OCI-LY7 (cell line): ENCODE results near the gene SP6. TPM values are rescaled to one million over a fixed set of nuclear protein-coding genes. Genes with fewer than 3 reads are reported as not detected.

ENCODE experiments used
- BruUV-seq: library from RNA; stranded (reverse); fragments of 400-500 nt; replicated peaks from 2 replicates; lab custom pipeline; 2021; lab: Mats Ljungman, UMichigan
- CTCF ChIA-PET: fragments of 300-600 bp; sonication (Branson Sonifier 250); formaldehyde crosslinking; loops from one replicate; lab custom pipeline; 2022; ENCODE audit warnings: antibody characterized with exemption; ENCODE audit not compliant: unreplicated experiment; lab: Charles Lee
- POLR2A ChIA-PET: fragments of 300-600 bp; sonication (Branson Sonifier 250); formaldehyde crosslinking; loops from one replicate; lab custom pipeline; 2022; ENCODE audit warnings: antibody characterized with exemption; lab: Charles Lee
- DNase-seq: peaks from one replicate; pipeline ENCODE4 v3.0.0-alpha.2; 2015; ENCODE audit warnings: low spot score
- H2AFZ ChIP-seq: fragments of 200-600 bp; sonication (generic), shearing (Covaris generic); 2 replicates; pipeline ENCODE4 v1.6.1; 2014; ENCODE audit warnings: mild to moderate bottlenecking, antibody characterized with exemption, low read length, moderate library complexity
- H3K27ac ChIP-seq: fragments of 200-600 bp; sonication (generic); 2 replicates; pipeline ENCODE4 v1.5.1; 2014; ENCODE audit warnings: mixed run types, low read depth, mild to moderate bottlenecking, moderate library complexity, low read length, inconsistent platforms; ENCODE audit not compliant: poor library complexity, severe bottlenecking
- H3K36me3 ChIP-seq: fragments of 200-600 bp; sonication (generic); 2 replicates; pipeline ENCODE4 v1.6.1; 2014; ENCODE audit warnings: mild to moderate bottlenecking, antibody characterized with exemption, low read length, moderate library complexity, mixed read lengths; ENCODE audit not compliant: insufficient read depth
- H3K4me1 ChIP-seq: fragments of 200-600 bp; sonication (generic); 2 replicates; pipeline ENCODE4 v1.5.1; 2014; ENCODE audit warnings: mild to moderate bottlenecking, low read length; ENCODE audit not compliant: insufficient read depth, poor library complexity, severe bottlenecking
- H3K4me2 ChIP-seq: fragments of 200-600 bp; sonication (generic); 2 replicates; pipeline ENCODE4 v1.6.1; 2014; ENCODE audit warnings: mild to moderate bottlenecking, low read length
- H3K4me3 ChIP-seq: fragments of 200-600 bp; sonication (generic); 2 replicates; pipeline ENCODE4 v1.5.1; 2014; ENCODE audit warnings: mild to moderate bottlenecking, low read depth, low read length; ENCODE audit not compliant: poor library complexity, severe bottlenecking
- H3K79me2 ChIP-seq: fragments of 200-600 bp; sonication (generic); 2 replicates; pipeline ENCODE4 v1.6.1; 2016; ENCODE audit warnings: low read depth, mild to moderate bottlenecking, low read length, moderate library complexity, mixed read lengths; ENCODE audit not compliant: insufficient read depth
- H3K9me2 ChIP-seq: fragments of 200-600 bp; sonication (generic); 2 replicates; pipeline ENCODE4 v1.6.1; 2016; ENCODE audit warnings: mild to moderate bottlenecking, low read length, mixed read lengths; ENCODE audit not compliant: insufficient read depth
- H3K9me3 ChIP-seq: fragments of 200-600 bp; sonication (generic); 2 replicates; pipeline ENCODE4 v1.6.1; 2014; ENCODE audit warnings: mild to moderate bottlenecking, mixed run types, low read length, mixed read lengths
- H4K20me1 ChIP-seq: fragments of 200-600 bp; sonication (generic); 2 replicates; pipeline ENCODE4 v1.6.1; 2014; ENCODE audit warnings: mild to moderate bottlenecking, antibody characterized with exemption, low read length, moderate library complexity, mixed read lengths; ENCODE audit not compliant: insufficient read depth
- CTCF ChIP-seq: fragments of 200-600 bp; sonication (generic); conservative IDR thresholded peaks from 2 replicates; pipeline ENCODE4 v1.5.1; 2014; ENCODE audit warnings: mild to moderate bottlenecking, antibody characterized with exemption, low read length, moderate library complexity, mixed read lengths
- EZH2phosphoT487 ChIP-seq: fragments of 200-600 bp; sonication (generic); IDR thresholded peaks from 2 replicates; pipeline ENCODE4 v1.6.1; 2018; ENCODE audit warnings: low read depth, borderline replicate concordance, mild to moderate bottlenecking, mixed run types, antibody characterized with exemption, low read length, moderate library complexity, mixed read lengths
- intact Hi-C: fragments of 100-400 bp; cut with micrococcal nuclease; formaldehyde crosslinking; loops from one replicate; pipeline ENCODE4 v1.10.0; 2022; ENCODE audit not compliant: unreplicated experiment
- total RNA-seq, 2 experiments: library from RNA; depleted of rRNA in 1 of 2; stranded (reverse); fragments of >200 nt in 1 of 2; shearing (Covaris generic) in 1 of 2; gene quantifications; 2 replicates each; pipeline ENCODE4 v1.2.3, GENCODE V29; 2014 to 2022

Gene SP6
- total RNA-seq, 2 experiments from 2014 or later, result 0.08 to 0.22 TPM

GRCh38 chr17:47878203-47879027 is 27.5 kb upstream of the SP6 start:
- no peak overlapping the region for H3K4me3 ChIP-seq
- no peak overlapping the region for H3K4me2 ChIP-seq
- H2AFZ ChIP-seq, result no peak overlapping the region
- no peaks in the 10 kb centered on the region for H3K36me3 ChIP-seq
- no peaks in the 10 kb centered on the region for H4K20me1 ChIP-seq
- no peaks in the 10 kb centered on the region for H3K9me2 ChIP-seq
- ChIA-PET POLR2A (interaction anchor here (0.6 kb wide), 1 partner anchor 14 kb away, joined by 3 read pairs; no protein-coding TSS in a partner anchor), CTCF (no interaction called here)
- H3K27ac ChIP-seq, result no peak overlapping the region
- no peaks in the 10 kb centered on the region for H3K9me3 ChIP-seq
- DNase-seq, result no peak
- no peak for TF ChIP-seq CTCF
- TF ChIP-seq EZH2phosphoT487, result no peak
- BruUV-seq, result no TSS peak
- H3K79me2 ChIP-seq, result no peaks in the 10 kb centered on the region
- H3K4me1 ChIP-seq, result no peaks in the 10 kb centered on the region
- intact Hi-C loops, result no loop called here

GRCh38 chr17:47877368-47878034 is 26.5 kb upstream of the SP6 start:
- Histone ChIP-seq H2AFZ (no peak overlapping the region), H3K4me3 (no peak overlapping the region), H3K4me2 (no peak overlapping the region), H3K4me1 (no peaks in the 10 kb centered on the region), H3K36me3 (no peaks in the 10 kb centered on the region), H3K9me3 (no peaks in the 10 kb centered on the region), H3K79me2 (no peaks in the 10 kb centered on the region), H4K20me1 (no peaks in the 10 kb centered on the region), H3K9me2 (no peaks in the 10 kb centered on the region), H3K27ac (no peak overlapping the region)
- intact Hi-C loops, result no loop called here
- BruUV-seq, result no TSS peak
- POLR2A ChIA-PET, result no interaction called here
- CTCF ChIA-PET, result no interaction called here
- DNase-seq, result no peak
- TF ChIP-seq EZH2phosphoT487 (no peak), CTCF (no peak)
